SK-N-SH (cell line): ENCODE results near the gene PARVA.

Experiments
- CTCF ChIP-seq: fragments of 200-600 bp; sonication (generic); IDR thresholded peaks from 2 replicates; pipeline ENCODE4 v1.6.1; 2017; ENCODE audit warnings: antibody characterized with exemption, mild to moderate bottlenecking, moderate library complexity
- EP300 ChIP-seq, 2 experiments: IDR thresholded peaks; 2 replicates each; pipeline versions ENCODE4 v1.4.0 to v1.6.1; 2012; ENCODE audit warnings: borderline replicate concordance in 1 of 2, low read depth in 1 of 2, low read length in 1 of 2
- EZH2phosphoT487 ChIP-seq: fragments of 200-600 bp; sonication (generic); IDR thresholded peaks from 2 replicates; pipeline ENCODE4 v1.6.1; 2017; ENCODE audit warnings: low read depth, mixed run types, mild to moderate bottlenecking, antibody characterized with exemption, moderate library complexity, borderline replicate concordance
- FOXJ3 ChIP-seq: sonication (generic); formaldehyde crosslinking; IDR thresholded peaks from 2 replicates; pipeline ENCODE4 v1.5.1; 2020; ENCODE audit warnings: mild to moderate bottlenecking, missing genetic modification reagents
- FOXM1 ChIP-seq: IDR thresholded peaks from 2 replicates; pipeline ENCODE4 v1.4.0; 2012; ENCODE audit warnings: low read depth, mild to moderate bottlenecking
- GATA2 ChIP-seq: sonication (generic); formaldehyde crosslinking; IDR thresholded peaks from 2 replicates; pipeline ENCODE4 v1.5.0; 2020; ENCODE audit warnings: mild to moderate bottlenecking, missing genetic modification reagents
- MXI1 ChIP-seq: IDR thresholded peaks from 2 replicates; pipeline ENCODE4 v1.6.1; 2012; ENCODE audit warnings: mild to moderate bottlenecking, low read depth, low read length, improper control_type of control experiment
- PBX3 ChIP-seq: IDR thresholded peaks from 2 replicates; pipeline ENCODE4; 2012
- POLR2AphosphoS5 ChIP-seq: IDR thresholded peaks from 2 replicates; pipeline ENCODE4 v1.6.1; 2012; ENCODE audit warnings: low read depth, low read length
- RAD21 ChIP-seq: IDR thresholded peaks from 2 replicates; pipeline ENCODE4 v1.6.1; 2012; ENCODE audit warnings: mild to moderate bottlenecking, low read length
- RCOR1 ChIP-seq: fragments of 150-350 bp; IDR thresholded peaks from 2 replicates; pipeline ENCODE4 v1.6.1; 2017; ENCODE audit warnings: antibody characterized with exemption, low read length
- REST ChIP-seq: IDR thresholded peaks from 2 replicates; pipeline ENCODE4 v1.6.1; 2012; ENCODE audit warnings: mild to moderate bottlenecking, low read depth, low read length, moderate library complexity
- SIN3A ChIP-seq: IDR thresholded peaks from 2 replicates; pipeline ENCODE4 v1.6.1; 2012; ENCODE audit warnings: low read depth, mild to moderate bottlenecking, low read length, moderate library complexity, borderline replicate concordance
- TEAD4 ChIP-seq: IDR thresholded peaks from 2 replicates; pipeline ENCODE4 v1.4.0; 2012; ENCODE audit warnings: mild to moderate bottlenecking, borderline replicate concordance; ENCODE audit not compliant: insufficient read depth

- TF ChIP-seq CTCF = no peak
- TF ChIP-seq RCOR1 = no peak
- TF ChIP-seq EP300 (IDR thresholded peaks at IDR 0.05; ENCODE audit: borderline replicate concordance in 1 of 2, low read depth in 1 of 2, low read length in 1 of 2) = no peak
- TF ChIP-seq PBX3 = no peak
- no peak for TF ChIP-seq MXI1
- TF ChIP-seq POLR2AphosphoS5 = no peak
- no peak for TF ChIP-seq REST
- TF ChIP-seq FOXM1 = no peak
- TF ChIP-seq RAD21 = no peak
- no peak for TF ChIP-seq FOXJ3 (CRISPR knock-in tag)
- TF ChIP-seq TEAD4 = no peak
- no peak for TF ChIP-seq EZH2phosphoT487
- no peak for TF ChIP-seq GATA2 (CRISPR knock-in tag)
- TF ChIP-seq SIN3A = no peak
These were observed 140.4 kb downstream of the PARVA start for GRCh38 chr11:12517741-12518140.
